Sigmoid colon (tissue), 7 donors: ENCODE results near the gene FIG4. TPM values are rescaled to one million over a fixed set of nuclear protein-coding genes. Genes with fewer than 3 reads are reported as not detected.
"Not testable (repeated sequence)": the region's sequence is repeated elsewhere in the genome, so short reads cannot be mapped to it uniquely, and the experiment has no call there.

ENCODE experiments used
- DNase-seq: peaks from one replicate; pipeline ENCODE4 v3.0.0-alpha.2; 2019
- H3K27ac ChIP-seq, 4 donors: fragments of 200-600 bp; sonication (generic); one replicate each; pipeline ENCODE4 v1.5.1; 2016 to 2019; ENCODE audit warnings: mild to moderate bottlenecking in 1 of 4
- H3K27me3 ChIP-seq, 3 donors: fragments of 200-600 bp; sonication (generic); one replicate each; pipeline ENCODE4 v1.5.1; 2019; ENCODE audit warnings: mild to moderate bottlenecking in 1 of 3
- H3K36me3 ChIP-seq, 4 donors: fragments of 200-600 bp; sonication (generic); one replicate each; pipeline ENCODE4 v1.5.1; 2016 to 2019
- H3K4me1 ChIP-seq, 4 donors: fragments of 200-600 bp; sonication (generic); one replicate each; pipeline ENCODE4 v1.5.1; 2017 to 2019
- H3K4me3 ChIP-seq, 4 donors: fragments of 200-600 bp; sonication (generic); one replicate each; pipeline ENCODE4 v1.5.1; 2017 to 2019; ENCODE audit warnings: mild to moderate bottlenecking in 2 of 4, moderate library complexity in 1 of 4
- H3K9me3 ChIP-seq, 4 donors: fragments of 200-600 bp in 3 of 4; sonication (generic) in 3 of 4; one replicate each; pipeline versions ENCODE4 v1.5.1 to v1.6.1; 2013 to 2019
- EP300 ChIP-seq, 4 donors: sonication (generic); formaldehyde crosslinking; IDR thresholded peaks; one replicate each; pipeline ENCODE4 v1.6.1; 2017; ENCODE audit warnings: antibody characterized with exemption in 4 of 4
- POLR2A ChIP-seq, 2 donors: fragments of 450-650 bp; IDR thresholded peaks; one replicate each; pipeline ENCODE4 v1.6.1; 2016; ENCODE audit warnings: antibody characterized with exemption in 2 of 2, mild to moderate bottlenecking in 2 of 2, moderate library complexity in 2 of 2
- POLR2AphosphoS5 ChIP-seq, 4 donors: sonication (generic); formaldehyde crosslinking; IDR thresholded peaks; one replicate each; pipeline ENCODE4 v1.6.1; 2017; ENCODE audit warnings: antibody characterized with exemption in 4 of 4
- WGBS, 2 donors: extraction: QIAGEN DNeasy Blood & Tissue Kit; methylation state at CpG; one replicate each; pipeline ENCODE4 v1.1.7; 2013; 5-methylcytosine and 5-hydroxymethylcytosine counted together
- intact Hi-C: fragments of 100-400 bp; cut with DNase I; formaldehyde crosslinking; loops from one replicate; pipeline ENCODE4 v1.15.1; 2023
- polyA plus RNA-seq, 3 donors: library from polyadenylated mRNA; stranded (reverse); fragments of 200-250 nt; gene quantifications; one replicate each; pipeline ENCODE4 v1.2.3, GENCODE V29; 2013
- total RNA-seq, 4 donors: library from RNA; depleted of rRNA; stranded (reverse); fragments of >200 nt; gene quantifications; one replicate each; pipeline ENCODE4 v1.1.0, GENCODE V29; 2016
- TF ChIP-seq, protein P1 (sequence below), 4 experiments: fragments of 450-650 bp in 3 of 4; fragments of 200-600 bp in 1 of 4; IDR thresholded peaks; one replicate each; pipeline ENCODE4 v1.5.1; 2016 to 2019; ENCODE audit warnings: antibody characterized with exemption in 4 of 4, mild to moderate bottlenecking in 3 of 4, moderate library complexity in 2 of 4
- donor health status: healthy with polysubstance abuse.
- donor health status: Bipolar disorder and iron deficiency.
- donor health status: healthy.

The FIG4 gene
- total and polyA plus RNA-seq, 7 donors: 9.8 to 24.1 (median 11.9) TPM

DNA sequence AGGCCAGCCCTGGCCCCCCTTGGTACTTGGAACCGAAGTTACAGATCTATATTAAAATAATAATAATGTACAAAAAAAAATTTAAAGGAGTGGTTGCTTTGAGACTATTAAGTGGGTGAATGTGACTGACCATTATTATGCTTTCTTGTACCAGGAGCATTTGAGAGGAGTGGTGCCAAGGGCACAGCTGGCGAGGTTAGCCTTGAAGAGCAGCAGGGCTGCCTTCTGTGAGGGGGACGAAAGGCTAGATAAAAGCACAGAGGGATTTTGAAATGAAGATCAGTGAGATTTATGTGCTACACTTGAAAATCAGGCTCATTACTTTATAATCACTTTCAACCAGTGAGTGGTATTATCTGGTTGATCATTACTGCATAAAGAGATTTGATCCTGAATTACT, 48.6 kb downstream of the FIG4 start:
- DNase-seq: no peak
- H3K36me3 ChIP-seq: peaks cover 0 to 55% (median 2%) of the 10 kb centered on the region in 4 donors
- no peak for TF ChIP-seq POLR2A (IDR thresholded peaks at IDR 0.05)
- TF ChIP-seq EP300 (IDR thresholded peaks at IDR 0.05): no peak
- TF ChIP-seq POLR2AphosphoS5 (IDR thresholded peaks at IDR 0.05): no peak
- TF ChIP-seq, protein P1, sequence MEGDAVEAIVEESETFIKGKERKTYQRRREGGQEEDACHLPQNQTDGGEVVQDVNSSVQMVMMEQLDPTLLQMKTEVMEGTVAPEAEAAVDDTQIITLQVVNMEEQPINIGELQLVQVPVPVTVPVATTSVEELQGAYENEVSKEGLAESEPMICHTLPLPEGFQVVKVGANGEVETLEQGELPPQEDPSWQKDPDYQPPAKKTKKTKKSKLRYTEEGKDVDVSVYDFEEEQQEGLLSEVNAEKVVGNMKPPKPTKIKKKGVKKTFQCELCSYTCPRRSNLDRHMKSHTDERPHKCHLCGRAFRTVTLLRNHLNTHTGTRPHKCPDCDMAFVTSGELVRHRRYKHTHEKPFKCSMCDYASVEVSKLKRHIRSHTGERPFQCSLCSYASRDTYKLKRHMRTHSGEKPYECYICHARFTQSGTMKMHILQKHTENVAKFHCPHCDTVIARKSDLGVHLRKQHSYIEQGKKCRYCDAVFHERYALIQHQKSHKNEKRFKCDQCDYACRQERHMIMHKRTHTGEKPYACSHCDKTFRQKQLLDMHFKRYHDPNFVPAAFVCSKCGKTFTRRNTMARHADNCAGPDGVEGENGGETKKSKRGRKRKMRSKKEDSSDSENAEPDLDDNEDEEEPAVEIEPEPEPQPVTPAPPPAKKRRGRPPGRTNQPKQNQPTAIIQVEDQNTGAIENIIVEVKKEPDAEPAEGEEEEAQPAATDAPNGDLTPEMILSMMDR (IDR thresholded peaks at IDR 0.05): no peak
- no peak overlapping the region for H3K4me3 ChIP-seq
- no peaks in the 10 kb centered on the region for H3K9me3 ChIP-seq
- no peaks in the 10 kb centered on the region for H3K27me3 ChIP-seq
- 94 to 97% methylated on average over 3 of the region's 3 CpGs for WGBS, 2 donors
- intact Hi-C loops: no loop called here
- H3K4me1 ChIP-seq: no peaks in the 10 kb centered on the region
- H3K27ac ChIP-seq: no peak overlapping the region

DNA sequence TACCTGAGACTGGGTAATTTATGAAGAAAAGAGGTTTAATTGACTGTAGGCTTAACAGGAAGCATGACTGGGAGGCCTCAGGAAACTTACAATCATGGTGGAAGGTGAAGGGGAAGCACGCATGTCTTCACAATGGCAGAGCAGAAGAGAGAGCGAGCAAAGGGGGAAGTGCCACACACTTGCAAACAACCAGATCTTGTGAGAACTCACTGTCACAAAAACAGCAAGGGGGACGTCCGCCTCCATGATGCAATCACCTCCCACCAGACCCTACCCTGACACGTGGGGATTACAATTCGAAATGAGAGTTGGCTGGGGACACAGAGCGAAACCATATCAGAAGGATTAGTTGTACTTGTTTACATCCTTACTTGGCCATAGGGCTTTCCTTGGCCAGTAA, 49.7 kb downstream of the FIG4 start:
- intact Hi-C loops: no loop called here
- no peak for DNase-seq
- WGBS, 2 donors: 81 to 82% methylated on average over 7 of the region's 7 CpGs
- Histone ChIP-seq H3K4me3 (no peak overlapping the region), H3K27me3 (no peaks in the 10 kb centered on the region), H3K4me1 (no peaks in the 10 kb centered on the region), H3K36me3 (peaks cover 0 to 44% (median 2%) of the 10 kb centered on the region in 4 donors), H3K27ac (no peak overlapping the region), H3K9me3 (no peaks in the 10 kb centered on the region)
- no peak for TF ChIP-seq EP300 (IDR thresholded peaks at IDR 0.05)
- TF ChIP-seq, protein P1 (IDR thresholded peaks at IDR 0.05): no peak

DNA sequence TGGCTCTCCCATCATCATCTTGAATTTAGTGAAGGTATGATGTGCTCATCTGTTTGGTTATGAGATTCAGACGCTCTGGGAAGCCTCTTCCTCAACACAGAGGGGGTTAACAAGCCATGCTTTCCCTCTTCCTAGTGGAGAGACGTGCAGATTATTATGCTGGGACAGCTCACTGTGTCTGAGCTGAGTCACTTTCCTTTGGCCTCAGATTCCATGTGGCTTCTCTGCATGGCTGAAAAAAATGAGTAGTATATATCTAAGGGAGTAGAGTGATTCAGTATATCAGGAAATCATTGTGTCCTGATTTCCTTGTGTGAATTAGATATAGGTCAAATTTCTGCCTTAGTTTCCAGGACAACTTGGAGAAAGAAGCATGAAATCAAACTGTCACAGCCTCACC, 52.6 kb downstream of the FIG4 start:
- intact Hi-C loops: no loop called here
- no peak for TF ChIP-seq POLR2A (IDR thresholded peaks at IDR 0.05)
- no peak for TF ChIP-seq POLR2AphosphoS5 (IDR thresholded peaks at IDR 0.05)
- no peak for TF ChIP-seq EP300 (IDR thresholded peaks at IDR 0.05)
- TF ChIP-seq, protein P1 (IDR thresholded peaks at IDR 0.05): no peak
- H3K36me3 ChIP-seq: peaks cover 0 to 31% (median 0%) of the 10 kb centered on the region in 4 donors
- H3K27me3 ChIP-seq: no peaks in the 10 kb centered on the region
- WGBS, 2 donors: 54 to 85% methylated on average over 2 of the region's 2 CpGs
- H3K27ac ChIP-seq: no peak overlapping the region
- H3K4me3 ChIP-seq: no peak overlapping the region
- DNase-seq: no peak
- no peaks in the 10 kb centered on the region for H3K4me1 ChIP-seq
- no peaks in the 10 kb centered on the region for H3K9me3 ChIP-seq

GRCh38 chr6:109744779-109745178, 53.7 kb downstream of the FIG4 start:
- DNase-seq, H3K4me1 ChIP-seq, H3K4me3 ChIP-seq, H3K27ac ChIP-seq, H3K9me3 ChIP-seq, H3K27me3 ChIP-seq, intact Hi-C loops: not testable (repeated sequence)
- peaks cover 0 to 22% (median 0%) of the 10 kb centered on the region in 4 donors for H3K36me3 ChIP-seq
- WGBS, 2 donors: 89 to 99% methylated on average over 3 of the region's 3 CpGs

GRCh38 chr6:109747221-109747620, 56.1 kb downstream of the FIG4 start:
- H3K4me1 ChIP-seq: no peaks in the 10 kb centered on the region
- intact Hi-C loops: no loop called here
- peaks cover 0 to 16% (median 0%) of the 10 kb centered on the region in 4 donors for H3K36me3 ChIP-seq
- no peaks in the 10 kb centered on the region for H3K27me3 ChIP-seq
- no peak for DNase-seq
- no peak overlapping the region for H3K4me3 ChIP-seq
- H3K9me3 ChIP-seq: no peaks in the 10 kb centered on the region
- WGBS, 2 donors: 89% methylated on average over 2 of the region's 2 CpGs
- TF ChIP-seq, protein P1 (IDR thresholded peaks at IDR 0.05): no peak
- TF ChIP-seq POLR2A (IDR thresholded peaks at IDR 0.05) (no peak), EP300 (IDR thresholded peaks at IDR 0.05) (no peak), POLR2AphosphoS5 (IDR thresholded peaks at IDR 0.05) (no peak)
- H3K27ac ChIP-seq: no peak overlapping the region
